HL-60/S4 treated with phorbol 12-myristate 13-acetate at 8.2 ng/mL for 4 days and 3 days (cell line): ENCODE results near the gene DHX16.
"Not testable (repeated sequence)": the region's sequence is repeated elsewhere in the genome, so short reads cannot be mapped to it uniquely, and the experiment has no call there.

Experiments used
- in situ Hi-C: fragments of 300-500 bp; cut with MboI; formaldehyde crosslinking; loops from 2 replicates; pipeline ENCODE4 v1.15.0; 2022; ENCODE audit warnings: low sequenced_read_pairs

DHX16 gene

DNA sequence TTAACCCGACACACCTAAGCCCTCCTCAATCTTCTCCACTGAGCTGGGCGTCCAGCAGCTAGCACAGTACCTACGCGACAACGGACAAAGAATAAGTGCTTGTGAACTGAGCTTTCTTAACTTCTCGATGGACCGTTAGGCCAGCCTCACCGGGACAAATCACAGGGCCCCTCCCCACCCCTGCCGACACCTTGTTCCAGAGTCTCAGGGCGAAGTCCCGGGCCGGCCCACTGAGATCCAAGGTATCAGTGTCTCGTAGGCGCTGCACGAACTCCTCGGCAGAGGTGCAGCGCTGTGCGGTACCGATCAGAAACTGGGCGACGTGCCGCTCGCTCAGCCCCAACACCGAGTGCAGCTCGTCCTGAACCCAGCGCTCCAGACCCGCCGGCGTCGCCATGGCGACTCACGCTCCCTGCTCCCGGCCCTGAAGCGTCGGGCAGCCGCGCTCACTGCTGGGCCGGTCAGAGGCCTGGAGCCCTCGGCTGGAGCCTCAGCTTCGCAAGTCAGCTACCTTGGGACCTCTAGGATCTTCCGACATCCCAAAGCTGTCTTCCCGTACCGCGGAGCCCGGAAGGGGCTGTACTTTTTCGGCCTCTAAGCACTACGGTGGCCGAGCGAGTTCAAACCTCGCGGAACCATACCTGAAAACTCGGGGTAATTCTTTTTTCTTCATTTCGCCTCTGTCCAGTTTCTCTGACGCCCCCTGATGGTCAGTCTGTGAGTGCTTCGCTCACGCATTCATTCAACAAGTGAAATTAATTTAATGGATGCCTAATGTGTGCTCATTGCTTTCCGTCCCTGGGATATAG is at the start of gene DHX16:
Gene DHX16, minus strand, starts transcription at position 562 of the 809 bp plus-strand sequence. Its CDS starts 165 bp downstream, at position 397.
- in situ Hi-C loops, result no loop called here

DNA sequence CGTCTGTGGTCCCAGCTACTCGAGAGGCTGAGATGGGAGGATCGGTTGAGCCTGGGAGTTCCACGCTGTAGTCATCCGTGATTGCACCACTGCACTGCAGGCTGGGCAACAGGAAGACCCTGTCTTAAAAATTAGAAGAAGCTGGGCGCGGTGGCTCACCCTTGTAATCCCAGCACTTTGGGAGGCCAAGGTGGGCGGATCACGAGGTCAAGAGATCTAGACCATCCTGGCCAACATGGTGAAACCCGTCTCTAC is 49.1 kb upstream of the DHX16 start:
- in situ Hi-C loops, result not testable (repeated sequence)

DNA sequence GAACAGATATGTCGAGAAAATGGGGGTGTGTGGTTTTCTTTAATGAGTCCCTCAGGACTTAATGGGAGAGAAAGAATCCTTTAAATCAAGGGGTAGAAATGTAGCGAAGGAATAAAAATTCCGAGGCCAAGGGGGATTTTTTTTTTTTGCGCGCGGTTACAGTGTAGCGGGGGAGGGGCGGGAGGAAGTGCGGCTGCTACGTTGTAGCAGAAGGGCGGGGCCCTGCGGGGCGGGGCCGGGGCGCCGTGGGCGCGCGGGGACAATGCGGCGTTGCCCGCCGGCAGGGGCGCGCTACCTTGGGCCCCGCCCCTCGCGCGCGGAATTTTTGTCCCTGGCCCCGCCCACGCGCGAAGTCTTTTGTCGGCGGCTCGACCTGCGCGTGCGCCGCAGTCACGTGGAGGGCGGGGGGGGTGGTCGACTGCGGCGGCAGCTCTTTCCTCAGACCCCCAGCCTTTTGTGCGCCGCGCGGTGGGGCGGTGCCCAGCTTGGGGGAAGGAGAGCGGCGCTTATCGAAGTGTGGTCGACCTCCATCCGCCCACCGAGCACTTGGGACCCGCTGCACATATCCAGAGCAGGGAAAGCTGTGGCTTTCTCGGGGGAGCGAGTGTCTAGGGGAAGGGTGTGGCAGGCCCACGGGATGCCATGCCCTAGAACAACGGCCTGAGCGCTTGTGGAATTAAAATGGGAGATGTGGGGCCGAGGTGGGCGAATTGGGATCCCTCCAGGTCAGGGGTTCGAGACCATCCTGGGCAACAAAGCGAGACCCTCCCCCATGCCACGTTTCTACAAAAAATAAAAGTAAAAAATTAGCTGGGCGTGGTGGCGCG is 48.6 kb upstream of the DHX16 start:
- in situ Hi-C loops, result no loop called here

DNA sequence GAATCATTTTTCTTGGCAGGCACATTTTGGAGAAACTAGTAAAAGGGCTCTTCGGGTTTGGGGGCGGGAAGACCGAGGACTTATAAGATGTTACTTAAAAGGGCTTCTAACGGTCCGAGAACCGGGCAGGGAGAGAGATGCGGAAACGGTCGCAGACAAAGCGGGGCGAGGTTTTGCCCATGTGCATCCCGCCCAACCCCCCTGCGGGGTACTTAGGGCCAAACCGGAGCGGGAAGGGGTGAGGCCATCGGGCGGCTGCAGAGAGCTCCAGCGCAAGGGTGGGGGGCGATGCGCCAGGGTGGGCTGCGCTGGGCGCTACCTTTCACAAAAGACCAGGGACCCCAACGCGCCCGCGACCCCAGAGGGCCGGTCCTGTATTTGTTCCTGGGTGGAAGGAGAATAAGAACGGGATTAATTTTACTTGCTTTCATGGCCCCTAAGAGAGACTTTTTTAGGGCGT is 48.0 kb upstream of the DHX16 start:
- in situ Hi-C loops, result no loop called here

DNA sequence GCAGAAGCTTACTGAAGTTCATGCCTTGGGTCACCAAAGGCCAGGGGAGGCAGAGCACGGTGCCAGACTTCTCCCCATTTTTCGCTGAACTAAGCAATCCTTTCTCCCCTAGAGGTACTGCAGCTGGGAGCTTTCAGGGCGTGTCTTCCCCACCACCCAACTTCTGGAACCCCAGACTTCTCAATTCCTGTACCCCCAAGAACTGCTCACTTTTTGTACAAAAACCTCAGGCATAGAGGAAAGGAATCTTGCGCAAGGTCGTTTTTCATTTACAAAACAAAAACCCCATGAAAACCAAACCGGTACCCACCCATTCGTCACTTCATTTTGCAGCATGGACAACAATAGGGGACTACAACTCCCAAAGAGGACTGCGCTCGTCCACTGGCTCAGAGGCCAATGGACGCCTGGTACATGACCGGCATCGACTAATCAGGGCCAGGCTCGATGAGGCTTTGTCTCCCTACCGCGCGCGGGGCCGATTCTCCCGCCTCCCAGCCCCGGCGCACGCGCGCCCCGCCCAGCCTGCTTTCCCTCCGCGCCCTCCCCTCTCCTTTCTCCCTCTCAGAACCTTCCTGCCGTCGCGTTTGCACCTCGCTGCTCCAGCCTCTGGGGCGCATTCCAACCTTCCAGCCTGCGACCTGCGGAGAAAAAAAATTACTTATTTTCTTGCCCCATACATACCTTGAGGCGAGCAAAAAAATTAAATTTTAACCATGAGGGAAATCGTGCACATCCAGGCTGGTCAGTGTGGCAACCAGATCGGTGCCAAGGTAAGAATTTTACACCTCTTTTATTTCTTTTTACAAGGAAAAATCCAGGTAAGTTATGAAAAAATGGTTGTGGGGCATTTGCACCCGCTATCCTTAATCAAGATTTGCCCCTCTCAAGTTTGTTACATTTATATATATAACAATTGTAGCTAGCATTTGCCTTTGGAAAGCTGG is 47.3 kb upstream of the DHX16 start, which contains the start of gene TUBB:
Gene TUBB, plus strand, starts transcription at position 562 of the 947 bp plus-strand sequence. Its CDS starts 155 bp downstream, at position 717.
- in situ Hi-C loops, result loop anchor here (5.0 kb wide), 1 partner anchor 38 kb away; no protein-coding TSS in a partner anchor

DNA sequence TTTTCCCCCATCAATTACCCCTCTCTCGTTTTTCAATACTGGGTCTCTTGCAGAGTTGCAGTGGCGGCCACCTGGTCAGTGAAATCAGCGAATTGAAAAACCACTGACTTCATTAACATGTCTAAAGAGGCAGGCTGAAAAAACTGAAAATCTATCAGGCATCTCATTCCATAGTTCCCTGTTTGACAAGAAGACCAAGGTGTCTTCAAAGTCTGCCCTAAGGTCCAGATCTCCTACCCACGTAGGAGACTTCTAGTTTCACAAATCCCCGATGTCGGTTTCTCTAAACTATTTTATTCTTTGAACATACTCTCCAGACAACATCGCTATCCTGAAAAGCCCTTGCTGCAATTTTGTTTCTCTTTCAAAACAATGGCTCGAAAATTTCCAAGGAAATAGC is 46.5 kb upstream of the DHX16 start:
- in situ Hi-C loops, result loop anchor here (5.0 kb wide), 1 partner anchor 37 kb away; no protein-coding TSS in a partner anchor

DNA sequence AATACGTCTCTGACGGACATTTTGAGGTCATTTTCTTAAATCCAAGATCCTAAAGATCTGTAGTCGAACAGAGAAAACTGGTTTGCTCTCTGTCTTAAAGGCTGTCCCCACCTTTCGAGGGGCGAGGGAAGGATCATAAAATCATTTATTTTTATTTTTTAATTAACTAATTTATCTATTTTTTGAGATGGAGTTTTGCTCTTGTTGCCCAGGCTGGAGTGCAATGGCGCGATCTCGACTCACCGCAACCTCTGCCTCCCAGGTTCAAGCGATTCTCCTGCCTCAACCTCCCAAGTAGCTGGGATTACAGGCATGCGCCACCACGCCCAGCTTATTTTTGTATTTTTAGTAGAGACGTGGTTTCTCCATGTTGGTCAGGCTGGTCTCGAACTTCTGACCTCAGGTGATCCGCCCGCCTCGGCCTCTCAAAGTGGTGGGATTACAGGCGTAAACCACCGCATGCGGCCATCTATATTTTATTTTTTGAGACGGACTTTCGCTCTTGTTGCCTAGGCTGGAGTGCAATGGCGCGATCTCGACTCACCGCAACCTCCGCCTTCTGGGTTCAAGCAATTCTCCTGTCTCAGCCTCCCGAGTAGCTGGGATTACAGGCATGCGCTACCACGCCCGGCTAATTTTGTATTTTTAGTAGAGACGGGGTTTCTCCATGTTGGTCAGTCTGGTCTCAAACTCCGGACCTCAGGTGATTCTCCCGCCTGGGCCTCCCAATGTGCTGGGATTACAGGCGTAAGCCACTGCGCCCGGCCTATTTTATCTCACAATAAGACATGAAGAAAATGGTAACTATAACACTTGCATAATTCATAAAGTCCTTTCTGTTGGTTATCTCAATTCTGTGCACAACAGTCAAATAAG is 45.3 kb upstream of the DHX16 start:
- in situ Hi-C loops, result loop anchor here (5.0 kb wide), 1 partner anchor 36 kb away; no protein-coding TSS in a partner anchor

DNA sequence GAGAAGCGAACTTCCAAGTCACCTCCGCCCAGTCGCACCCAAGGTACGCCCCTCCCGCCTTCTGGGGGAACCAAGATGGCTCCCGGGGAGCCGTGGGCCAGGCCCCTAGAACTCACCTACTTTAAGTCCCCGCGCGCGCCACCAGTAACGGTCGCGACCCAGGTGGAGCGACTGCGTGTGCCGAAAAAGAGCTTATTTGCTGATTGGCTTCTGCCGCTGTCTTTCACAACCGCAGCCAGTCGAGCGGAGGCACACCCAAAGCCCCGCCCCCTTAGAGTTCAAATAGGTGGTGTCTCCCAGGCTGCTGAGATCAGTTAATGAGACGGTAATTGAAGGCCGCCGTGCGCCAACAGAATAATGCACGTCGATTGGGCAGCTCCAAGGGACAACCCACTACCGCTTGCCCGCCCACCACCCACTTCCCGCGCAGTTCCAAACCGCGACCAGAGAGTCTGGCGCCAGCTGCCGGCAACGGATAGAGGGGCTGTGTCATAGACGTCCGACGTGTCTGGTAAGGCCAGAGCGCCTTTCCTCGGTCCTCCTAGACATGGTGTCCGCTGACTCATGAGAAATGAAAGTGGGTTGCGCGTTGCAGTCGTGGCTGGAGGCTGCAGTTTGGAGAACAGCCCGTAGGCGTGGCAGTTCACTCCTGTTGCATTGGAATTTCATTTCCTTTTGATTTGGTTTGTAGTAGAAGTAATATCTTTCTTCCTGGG is 44.5 kb upstream of the DHX16 start, which contains the start of gene MDC1:
Gene MDC1, minus strand, starts transcription at position 153 of the 716 bp plus-strand sequence. CDS start 2,106 bp downstream, outside the sequence.
- in situ Hi-C loops, result loop anchor here (5.0 kb wide), 1 partner anchor 35 kb away; no protein-coding TSS in a partner anchor

DNA sequence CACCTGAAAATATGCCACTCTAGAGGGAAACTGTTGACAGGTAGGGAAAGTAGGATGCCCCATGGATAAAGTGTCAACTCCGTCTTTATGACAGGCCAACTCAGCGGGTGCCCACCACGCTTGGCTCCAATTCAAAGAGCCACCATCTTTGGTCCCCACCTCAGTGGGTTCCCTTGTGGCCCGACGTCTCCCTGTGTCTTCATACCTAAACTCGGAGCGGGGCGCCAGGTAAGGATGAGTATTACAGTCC is 44.0 kb upstream of the DHX16 start:
- in situ Hi-C loops, result loop anchor here (5.0 kb wide), 1 partner anchor 35 kb away; no protein-coding TSS in a partner anchor

DNA sequence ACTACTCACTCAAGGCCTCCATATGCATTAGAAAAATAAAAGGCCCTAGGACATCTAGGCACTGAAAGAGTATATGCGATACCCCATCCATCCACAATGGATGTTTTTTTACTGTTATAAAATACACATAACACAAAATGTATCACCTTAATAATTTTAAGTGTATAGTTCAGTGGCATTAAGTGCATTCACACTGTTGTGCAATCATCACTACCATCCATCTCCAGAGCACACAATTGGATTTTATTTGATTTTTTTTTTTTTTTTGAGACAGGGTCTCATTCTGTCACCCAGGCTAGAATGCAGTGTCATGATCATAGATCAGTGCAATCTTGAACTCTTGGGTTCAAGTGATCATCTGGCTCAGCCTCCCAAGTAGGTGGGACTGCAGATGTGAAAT is 41.5 kb upstream of the DHX16 start:
- in situ Hi-C loops, result no loop called here

DNA sequence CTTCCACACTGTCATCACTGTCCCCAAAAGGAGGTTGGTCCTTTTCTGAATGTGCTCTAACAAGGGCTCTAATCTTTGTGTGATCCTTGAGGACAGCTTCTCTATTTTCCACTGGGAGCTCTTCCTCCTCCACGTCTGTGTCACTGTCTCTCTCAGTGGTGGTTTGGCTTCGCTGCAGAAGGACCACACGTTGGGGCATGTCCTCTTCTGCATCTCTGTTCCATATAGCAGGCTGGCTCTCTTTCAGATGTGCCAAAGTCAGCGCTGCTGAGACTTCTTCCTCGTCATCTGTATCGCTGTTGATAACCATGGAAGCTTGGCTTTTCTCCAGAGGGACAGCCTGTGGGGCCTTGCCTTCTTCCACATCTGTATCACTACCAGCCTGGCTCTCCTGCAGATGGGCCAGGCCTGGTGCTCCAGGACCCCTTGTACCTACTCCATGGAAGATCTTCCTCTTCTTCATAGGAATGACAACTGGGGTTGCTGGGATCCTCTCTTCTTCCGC is 39.7 kb upstream of the DHX16 start:
- in situ Hi-C loops, result no loop called here

DNA sequence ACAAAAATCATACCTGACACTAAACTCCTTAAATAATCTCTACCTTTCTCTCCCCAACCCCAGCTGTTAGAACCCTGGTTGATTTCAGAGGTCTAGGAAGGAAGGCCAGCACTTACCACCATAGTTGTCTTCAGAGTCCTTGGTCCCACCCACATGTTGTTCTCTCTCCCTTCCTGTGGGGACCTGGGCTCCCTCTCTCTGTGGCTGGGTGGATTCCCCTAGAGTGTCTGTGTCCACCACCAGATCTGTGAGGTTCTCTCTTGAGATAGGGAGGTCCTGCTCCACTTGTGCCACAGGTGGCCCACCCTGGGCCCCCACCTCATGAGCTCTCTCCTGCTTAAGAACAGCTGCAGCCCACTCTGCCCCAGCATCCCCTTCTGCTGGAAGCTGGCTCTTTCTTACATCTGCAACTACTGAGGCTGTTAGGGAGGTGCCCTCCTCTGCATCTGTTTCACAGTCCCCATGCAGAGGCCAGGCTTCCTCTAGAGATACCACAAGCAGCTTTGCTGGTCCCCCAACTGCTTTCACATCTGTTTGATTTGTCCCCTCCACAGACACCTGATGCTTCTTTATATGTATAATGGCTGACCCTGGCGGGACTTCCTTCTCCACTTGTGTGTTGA is 39.1 kb upstream of the DHX16 start:
- in situ Hi-C loops, result no loop called here

DNA sequence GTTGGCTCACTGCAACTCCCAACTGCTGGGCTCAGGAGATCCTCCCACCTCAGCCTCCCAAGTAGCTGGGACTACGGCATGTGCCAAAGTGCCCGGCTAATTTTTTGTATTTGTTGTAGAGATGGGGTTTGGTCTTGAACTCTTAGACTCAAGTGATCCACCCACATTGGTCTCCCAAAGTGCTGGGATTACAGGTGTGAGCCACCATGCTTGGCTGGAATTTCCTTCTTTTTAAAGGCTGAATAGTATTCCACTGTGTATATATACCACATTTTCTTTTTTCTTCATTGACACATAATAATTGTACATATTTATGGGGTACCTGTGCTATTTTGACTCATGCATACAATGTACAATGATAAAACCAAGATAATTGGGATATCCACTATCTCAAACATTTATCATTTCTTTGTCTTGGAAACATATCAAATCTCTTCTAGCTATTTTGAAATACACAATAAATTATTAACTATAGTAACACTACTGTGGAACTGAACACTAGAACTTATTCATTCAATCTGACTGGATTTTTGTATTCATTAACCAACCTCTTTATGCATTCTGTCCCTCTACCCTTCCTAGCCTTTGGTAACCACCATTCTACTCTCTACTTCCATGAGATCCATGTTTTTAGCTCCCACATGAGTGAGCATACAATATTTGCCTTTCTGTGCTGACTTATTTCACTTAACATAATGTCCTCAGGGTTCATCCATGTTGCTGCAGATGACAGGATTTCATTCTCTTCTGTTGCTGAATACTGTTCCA is 36.5 kb upstream of the DHX16 start:
- in situ Hi-C loops, result no loop called here

DNA sequence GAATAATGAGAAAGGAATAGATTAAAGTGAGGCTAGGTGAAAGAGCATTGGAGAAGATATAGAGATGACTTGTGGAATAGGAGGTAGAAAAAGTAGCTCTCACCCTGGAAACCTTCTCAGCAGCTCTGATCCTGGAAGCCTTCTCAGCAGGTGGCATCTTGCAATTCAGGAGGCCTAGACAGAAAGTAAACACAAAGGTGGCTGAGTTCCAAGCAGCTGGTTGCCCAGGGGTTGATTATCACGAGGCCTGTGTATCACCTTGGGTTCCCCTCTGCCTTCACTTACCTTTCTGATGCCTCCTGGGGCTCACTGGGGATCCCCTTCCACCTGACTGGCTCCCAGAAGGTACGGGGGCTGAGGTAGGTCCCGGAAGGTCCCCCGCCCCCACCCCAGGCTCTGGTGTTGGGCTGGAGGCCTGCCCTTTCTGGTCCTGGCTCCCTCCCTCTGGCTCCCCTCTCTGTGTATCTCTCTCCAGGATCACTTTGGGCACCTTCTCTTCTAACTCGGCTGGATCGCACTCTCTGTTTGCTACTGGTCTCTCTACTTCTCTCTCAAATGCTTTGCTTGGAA is 34.6 kb upstream of the DHX16 start:
- in situ Hi-C loops, result no loop called here

DNA sequence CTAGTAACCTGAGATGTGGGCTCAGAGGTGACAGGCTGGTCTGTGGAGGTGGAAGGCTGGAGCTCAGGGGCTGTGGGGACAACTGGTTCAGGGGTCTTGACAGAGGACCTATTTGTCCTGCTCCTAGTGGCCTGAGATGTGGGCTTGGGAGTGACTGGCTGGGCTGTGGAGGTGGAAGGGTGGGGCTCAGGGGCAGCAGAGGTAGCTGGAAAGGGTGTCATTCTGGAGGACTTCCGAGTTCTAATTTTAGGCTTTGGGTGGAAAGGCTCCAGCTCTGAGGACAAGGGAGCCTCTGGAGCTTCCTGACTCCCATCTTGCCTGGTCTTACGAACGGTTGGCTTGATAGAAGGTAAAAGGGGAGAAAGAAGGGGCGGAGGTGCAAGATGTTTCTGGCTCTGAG is 32.8 kb upstream of the DHX16 start:
- in situ Hi-C loops, result no loop called here

DNA sequence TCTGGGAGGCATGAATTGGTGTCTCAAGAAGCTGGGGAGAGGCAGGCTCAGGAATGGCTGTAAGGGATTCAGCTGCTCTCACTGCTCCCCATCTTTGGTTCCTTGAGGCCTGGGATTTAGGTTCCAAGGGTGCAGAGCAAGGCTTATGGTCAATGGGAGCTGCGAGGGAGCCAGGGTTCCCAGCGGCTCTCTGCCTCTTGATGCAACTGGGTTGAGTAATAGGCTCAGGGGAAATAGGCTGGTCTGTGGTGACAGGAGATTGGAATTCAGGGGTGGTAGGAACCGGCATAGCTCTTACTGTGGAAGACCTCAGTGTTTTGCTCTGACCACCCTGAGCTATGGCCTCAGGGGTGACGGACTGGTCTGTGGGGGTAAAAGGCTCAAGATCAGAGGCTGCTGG is 31.0 kb upstream of the DHX16 start:
- in situ Hi-C loops, result no loop called here

DNA sequence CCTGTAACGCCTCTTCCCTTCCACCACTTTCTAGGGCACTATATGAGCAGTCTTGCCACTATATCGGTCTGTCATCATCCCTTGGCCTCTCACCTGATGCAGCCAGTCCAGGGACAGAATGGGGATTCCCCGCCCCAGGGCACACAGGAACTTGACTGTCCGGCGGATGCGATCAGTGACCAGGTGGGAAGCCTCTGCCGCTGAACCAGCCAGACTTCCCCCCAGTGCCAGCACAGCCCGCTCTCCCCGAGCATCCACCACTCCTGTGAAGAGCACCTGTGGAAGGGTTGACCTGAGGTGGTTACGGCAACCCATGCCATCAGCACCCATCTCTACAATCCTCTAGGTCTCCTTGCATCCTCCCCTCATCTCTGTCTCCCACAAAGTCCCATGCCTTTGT is 30.2 kb upstream of the DHX16 start:
- in situ Hi-C loops, result no loop called here
